HT-29 (cell line): ENCODE results near the gene PRKAR1B. TPM values are rescaled to one million over a fixed set of nuclear protein-coding genes. Genes with fewer than 3 reads are reported as not detected.
"Not testable (repeated sequence)": the region's sequence is repeated elsewhere in the genome, so short reads cannot be mapped to it uniquely, and the experiment has no call there.

Source experiments
- DNase-seq: peaks from one replicate; pipeline ENCODE4 v3.0.0-alpha.2; 2015; ENCODE audit warnings: low spot score
- total RNA-seq: library from RNA; depleted of rRNA; stranded (reverse); fragments of >200 nt; shearing (Covaris generic); gene quantifications from 2 replicates; pipeline ENCODE4 v1.2.3, GENCODE V29; 2014

PRKAR1B gene
- total RNA-seq, 1 experiment from 2014 or later = 78.0 TPM

- no peak for DNase-seq
Measured at GRCh38 chr7:556837-557557, 170.1 kb downstream of the PRKAR1B start.

GRCh38 chr7:556291-556826 is 170.7 kb downstream of the PRKAR1B start:
- DNase-seq = no peak

DNA sequence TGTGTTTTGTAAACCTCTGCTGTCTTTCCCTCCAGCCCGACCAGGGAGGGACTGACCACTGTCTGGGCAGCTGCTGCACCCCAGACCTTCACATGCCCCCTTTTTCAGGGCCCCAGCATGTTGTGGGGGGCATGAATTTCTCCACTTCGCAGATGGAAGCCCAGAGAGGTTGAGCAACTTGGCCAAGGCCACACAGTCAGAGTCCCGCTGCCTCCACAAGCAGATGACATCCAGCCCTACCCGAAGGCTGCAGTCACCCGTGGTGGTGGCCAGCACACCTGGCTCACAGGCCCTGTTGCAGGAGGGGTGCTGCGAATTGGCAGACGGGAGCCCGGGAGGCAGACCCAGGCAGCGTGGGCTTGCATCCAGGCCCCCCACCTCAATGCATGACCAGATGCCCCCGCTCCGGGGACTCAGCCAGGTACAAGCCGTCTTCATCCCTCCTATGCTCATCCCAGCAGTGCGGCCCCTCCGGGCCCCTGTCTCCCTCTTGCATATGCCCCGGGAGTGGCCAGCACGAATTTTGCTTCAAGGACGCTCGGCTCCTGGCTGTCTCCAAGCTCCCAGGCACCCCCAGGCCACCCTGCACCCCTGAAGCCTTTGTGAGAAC is 171.4 kb downstream of the PRKAR1B start:
- DNase-seq = no peak

- no peak for DNase-seq
Measured at GRCh38 chr7:553636-554111, 173.4 kb downstream of the PRKAR1B start.

DNA sequence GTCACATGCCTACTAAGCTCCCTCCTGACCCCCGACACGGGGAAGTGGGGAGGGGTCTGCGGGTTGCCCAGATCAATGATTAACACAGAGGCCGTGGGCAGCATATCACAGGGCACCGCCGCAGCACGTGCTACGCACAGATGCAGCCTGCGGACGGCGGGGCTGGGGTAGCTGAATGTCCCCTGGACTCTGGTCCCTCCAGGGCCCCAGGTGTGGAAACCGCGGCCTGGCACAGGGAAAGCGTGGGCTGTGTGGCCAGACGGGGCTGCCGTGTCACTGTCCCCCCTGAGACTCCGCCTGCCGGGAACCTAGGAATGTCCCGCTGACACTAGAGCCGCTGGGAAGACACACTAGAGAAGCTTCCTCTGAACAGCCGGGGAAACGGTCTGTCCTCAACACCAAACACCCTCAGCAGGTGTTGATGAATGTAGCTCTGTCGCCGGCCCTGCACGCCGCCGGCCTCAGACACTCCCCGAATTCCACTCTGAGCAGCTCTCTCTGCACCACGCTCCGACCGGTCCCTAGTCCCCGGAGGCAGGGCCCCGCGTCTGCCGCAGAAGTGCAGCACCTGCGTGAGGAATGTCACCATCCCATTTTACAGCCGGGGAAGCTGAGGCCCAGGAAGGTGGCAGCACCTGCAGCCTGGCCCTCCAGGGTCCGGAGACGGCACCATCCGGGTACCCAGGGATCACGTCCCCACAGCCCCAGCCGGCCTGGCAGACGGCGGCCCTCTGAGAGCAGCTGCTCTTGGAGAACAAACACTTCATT is 174.0 kb downstream of the PRKAR1B start:
- no peak for DNase-seq

GRCh38 chr7:552151-552867 is 174.8 kb downstream of the PRKAR1B start:
- DNase-seq = not testable (repeated sequence)

DNA sequence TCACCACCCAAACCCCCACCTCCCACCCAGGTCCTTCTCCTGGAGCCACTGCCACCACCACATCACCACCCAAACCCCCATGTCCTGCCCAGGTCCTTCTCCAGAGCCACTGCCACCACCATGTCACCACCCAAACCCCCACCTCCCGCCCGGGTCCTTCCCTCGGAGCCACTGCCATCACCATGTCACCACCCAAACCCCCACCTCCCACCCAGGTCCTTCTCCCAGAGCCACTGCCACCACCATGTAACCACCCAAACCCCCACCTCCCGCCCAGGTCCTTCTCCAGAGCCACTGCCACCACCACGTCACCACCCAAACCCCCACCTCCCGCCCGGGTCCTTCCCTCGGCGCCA is 175.5 kb downstream of the PRKAR1B start:
- not testable (repeated sequence) for DNase-seq

DNA sequence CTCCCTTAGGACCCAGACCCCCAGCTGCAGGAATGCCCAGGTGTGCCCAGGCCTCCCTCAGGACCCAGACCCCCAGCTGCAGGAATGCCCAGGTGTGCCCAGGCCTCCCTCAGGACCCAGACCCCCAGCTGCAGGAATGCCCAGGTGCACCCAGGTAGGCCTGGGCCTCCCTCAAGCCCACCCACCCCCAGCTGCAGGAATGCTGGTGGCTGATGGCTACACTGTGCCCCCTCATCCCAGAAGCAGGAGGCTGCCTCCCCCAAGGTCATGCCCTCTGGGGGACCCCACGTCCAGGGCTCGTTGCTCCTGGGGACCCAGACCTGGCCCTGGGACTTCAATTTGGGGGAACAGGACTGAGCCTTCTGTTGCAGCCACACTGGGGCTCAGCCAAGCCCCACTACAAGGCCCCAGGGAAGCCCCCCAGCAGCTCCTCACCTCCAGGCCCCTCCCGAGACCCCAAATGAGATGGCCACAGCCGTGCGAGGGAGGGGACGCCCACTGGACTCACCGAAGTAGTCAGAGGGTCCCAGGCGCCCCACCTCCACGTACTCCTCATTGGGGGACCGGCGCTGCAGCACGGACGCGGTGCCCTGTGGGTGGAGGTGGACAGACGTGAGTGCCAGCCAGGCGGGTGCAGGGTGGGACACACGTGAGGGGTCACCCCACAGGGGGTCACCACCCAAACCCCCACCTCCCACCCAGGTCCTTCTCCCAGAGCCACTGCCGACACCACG is 176.0 kb downstream of the PRKAR1B start:
- no peak for DNase-seq

- no peak for DNase-seq
Measured at GRCh38 chr7:549891-550625, 177.0 kb downstream of the PRKAR1B start.

DNA sequence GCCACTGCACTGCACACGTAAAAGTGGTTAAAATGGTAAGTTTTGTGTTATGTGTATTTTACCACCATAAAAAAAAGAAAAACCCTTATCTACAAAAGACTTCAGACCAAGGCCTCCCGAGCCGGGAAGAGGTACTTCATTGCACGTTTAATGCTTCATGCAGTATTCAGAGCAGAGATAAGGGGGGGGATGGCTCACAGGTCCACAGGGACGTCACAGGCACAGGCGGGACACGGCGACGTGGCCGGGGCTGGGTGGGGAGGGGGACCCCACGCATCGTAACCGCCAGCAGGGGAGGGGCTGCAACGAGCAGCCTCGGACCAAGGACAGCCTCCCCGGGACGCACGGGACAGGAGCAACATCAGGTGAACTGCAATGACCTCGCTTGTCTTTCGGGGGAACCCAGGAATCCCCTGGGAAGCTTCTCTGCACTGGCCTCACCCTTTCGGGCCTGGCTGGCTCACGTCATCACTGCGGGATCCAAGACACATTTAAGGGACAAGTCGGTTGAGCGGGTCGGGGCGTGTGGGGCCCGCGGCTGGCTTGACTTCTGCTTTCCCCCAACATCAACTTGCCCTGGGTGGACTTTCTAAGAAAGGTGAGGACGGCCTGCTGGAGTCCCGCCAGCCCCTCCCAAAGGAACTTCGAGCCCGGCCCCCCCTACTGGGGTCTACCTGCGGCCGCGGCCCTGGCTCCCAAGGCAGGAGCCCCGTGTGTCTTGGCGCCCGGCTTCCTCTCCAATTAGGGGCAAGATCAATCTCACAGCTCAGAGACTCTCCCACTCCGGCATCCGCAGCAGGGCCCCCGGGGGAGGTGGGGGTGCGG is 177.8 kb downstream of the PRKAR1B start:
- no peak for DNase-seq

GRCh38 chr7:548401-548800 is 178.7 kb downstream of the PRKAR1B start:
- DNase-seq = no peak

GRCh38 chr7:545470-545869 is 181.6 kb downstream of the PRKAR1B start:
- DNase-seq = no peak

- no peak for DNase-seq
Measured at GRCh38 chr7:544338-545221, 182.5 kb downstream of the PRKAR1B start.

DNA sequence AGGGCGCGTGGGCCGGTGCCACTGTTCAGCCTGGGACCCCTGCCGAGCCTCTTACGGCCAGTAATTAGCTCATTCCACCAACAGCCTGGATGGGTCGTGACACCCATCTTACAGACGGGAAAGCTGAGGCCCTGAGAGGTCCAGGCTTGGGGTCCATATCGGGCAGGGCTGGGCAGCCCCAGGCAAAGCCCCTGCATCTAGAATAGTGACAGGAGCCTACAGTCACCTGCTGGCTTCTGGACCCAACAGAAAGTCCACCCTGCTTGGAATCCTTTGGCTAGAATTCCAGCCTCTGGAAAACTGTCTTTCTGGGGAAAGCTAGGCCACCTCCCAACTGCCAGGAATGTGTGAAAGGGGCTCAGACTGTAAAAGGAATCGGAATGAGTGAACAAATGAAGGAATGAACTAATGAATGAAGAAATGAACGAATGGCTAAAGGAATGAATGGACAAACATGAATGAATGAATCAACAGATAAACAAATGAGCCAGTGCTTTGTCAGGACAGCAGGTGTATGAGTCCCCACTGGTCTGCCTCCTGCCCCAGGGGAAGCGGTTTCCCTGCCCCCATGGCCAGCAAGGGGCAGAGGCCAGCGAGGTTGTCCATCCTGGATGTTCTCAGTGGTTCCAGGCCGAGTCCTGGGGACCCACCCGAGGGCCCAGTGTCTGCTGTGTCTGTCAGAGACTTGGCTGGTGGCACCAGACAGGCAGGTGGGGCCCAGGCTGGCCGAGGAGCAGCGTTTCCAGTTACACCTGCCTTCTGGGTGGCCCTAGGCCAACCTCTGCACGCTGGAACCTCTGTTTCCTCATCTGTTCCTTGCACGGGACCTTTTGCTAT is 183.4 kb downstream of the PRKAR1B start:
- DNase-seq = no peak

- peak; percentile 39 for DNase-seq
Measured at GRCh38 chr7:542713-543500, 184.2 kb downstream of the PRKAR1B start.

GRCh38 chr7:542131-542712 is 184.9 kb downstream of the PRKAR1B start:
- no peak for DNase-seq
